NB4 (cell line): Measurements from ENCODE around the gene ODAD3.

Experiments used
- CTCF ChIP-seq: IDR thresholded peaks from one replicate; pipeline ENCODE4 v1.5.1; 2012; ENCODE audit warnings: low read depth, low read length
- MAX ChIP-seq: IDR thresholded peaks from 2 replicates; pipeline ENCODE4 v1.6.1; 2011; ENCODE audit warnings: low read depth, low read length
- MYC ChIP-seq: IDR thresholded peaks from 2 replicates; pipeline ENCODE4 v1.6.1; 2011; ENCODE audit warnings: low read depth, low read length
- POLR2A ChIP-seq: IDR thresholded peaks from 2 replicates; pipeline ENCODE4 v1.6.1; 2011; ENCODE audit warnings: mild to moderate bottlenecking; ENCODE audit not compliant: insufficient read length; ENCODE audit errors: extremely low read depth

- no peak for TF ChIP-seq CTCF
- TF ChIP-seq POLR2A = no peak
- no peak for TF ChIP-seq MAX
- TF ChIP-seq MYC = no peak
Measured at GRCh38 chr19:11434703-11435056, 241 bp downstream of the ODAD3 start.
